ENCODE measurements around the gene TUBE1.
"Not testable (repeated sequence)": the region's sequence is repeated elsewhere in the genome, so short reads cannot be mapped to it uniquely, and the experiment has no call there.

The TUBE1 gene

DNA sequence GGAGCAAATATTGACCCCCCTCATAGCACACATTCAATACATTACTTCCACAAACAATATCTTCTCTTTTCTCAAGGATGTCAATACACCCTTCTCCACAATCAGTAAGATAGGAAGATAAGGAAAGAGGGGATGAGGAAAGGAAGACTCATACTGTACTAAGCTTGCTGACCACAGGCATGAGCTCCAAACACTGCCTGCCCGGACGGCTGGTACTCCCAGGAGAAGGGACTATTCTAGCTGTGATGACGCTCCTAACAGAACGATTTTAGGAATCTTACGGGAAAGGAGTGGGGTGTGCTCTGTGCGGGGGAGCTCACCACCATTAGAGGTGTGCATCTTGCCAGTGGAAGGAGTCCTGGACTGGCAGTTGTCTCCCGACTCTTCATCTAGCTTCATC, 37.3 kb downstream of the TUBE1 start:
- no peaks in the 10 kb centered on the region for H3K36me3 ChIP-seq (ENCODE audit: insufficient read depth, low read length)
- H3K4me3 ChIP-seq (ENCODE audit: low read length, poor library complexity, severe bottlenecking) = no peak overlapping the region
- H3K4me1 ChIP-seq (ENCODE audit: insufficient read depth, low read length, poor library complexity, severe bottlenecking) = no peaks in the 10 kb centered on the region
- no peaks in the 10 kb centered on the region for H3K27me3 ChIP-seq (ENCODE audit: insufficient read depth, low read length, poor library complexity, severe bottlenecking)
- H3K4me2 ChIP-seq (ENCODE audit: low read depth, low read length, poor library complexity, severe bottlenecking) = no peak overlapping the region
- H3K9me2 ChIP-seq (replicated peaks; ENCODE audit: low read depth, low read length) = no peaks in the 10 kb centered on the region
- H2AFZ ChIP-seq (ENCODE audit: low read length) = no peak overlapping the region
- no peaks in the 10 kb centered on the region for H3K9me3 ChIP-seq (ENCODE audit: insufficient read depth, low read depth, low read length)
- H3K9ac ChIP-seq (ENCODE audit: low read depth, low read length, poor library complexity, severe bottlenecking) = no peak overlapping the region
- H4K20me1 ChIP-seq (ENCODE audit: insufficient read depth, low read length, poor library complexity, severe bottlenecking) = no peaks in the 10 kb centered on the region
- H3F3A ChIP-seq (ENCODE audit: low read depth) = no peaks in the 10 kb centered on the region
- no peak for TF ChIP-seq EZH2phosphoT487 (IDR thresholded peaks at IDR 0.05; ENCODE audit: borderline replicate concordance)
- TF ChIP-seq CTCF (conservative IDR thresholded peaks at IDR 0.05; ENCODE audit: low read length) = no peak
- no peaks in the 10 kb centered on the region for H3K79me2 ChIP-seq (ENCODE audit: insufficient read depth, low read length)

DNA sequence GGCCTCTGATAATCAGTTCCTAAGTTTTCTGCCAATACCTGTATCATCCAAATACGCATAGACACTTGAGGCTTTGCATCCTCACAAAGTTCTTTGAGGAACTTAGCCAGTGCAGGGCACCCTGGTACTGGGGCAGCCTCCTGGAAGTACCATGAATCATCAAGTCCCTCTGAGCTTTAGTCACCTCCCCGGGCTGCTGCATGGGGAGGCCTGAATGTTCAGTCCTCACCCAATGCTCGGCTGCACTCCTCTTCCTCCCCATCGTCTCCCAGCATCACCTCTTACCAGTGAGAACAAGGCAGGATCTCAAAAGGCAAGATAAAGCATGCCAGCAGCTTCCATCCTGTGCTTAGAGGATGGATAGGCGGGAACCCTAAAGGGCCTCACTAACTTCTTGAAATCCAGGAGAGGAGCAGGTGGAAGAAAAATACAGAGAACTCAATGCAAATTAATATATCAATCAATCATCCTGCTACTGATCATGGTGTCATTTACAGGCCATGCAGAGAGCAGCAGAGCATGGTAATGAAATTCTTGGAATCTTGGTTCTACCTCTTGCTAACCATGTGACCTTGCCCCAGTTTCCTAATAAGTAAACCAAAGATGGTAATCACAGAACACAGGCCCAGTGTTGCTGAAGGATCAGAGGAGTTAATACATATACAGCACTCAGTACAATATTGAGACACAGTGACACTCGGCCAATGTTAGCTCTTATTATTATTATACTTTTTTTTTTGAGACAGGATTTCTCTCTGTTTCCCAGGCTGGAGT, 38.1 kb downstream of the TUBE1 start:
- Histone ChIP-seq H4K20me1 (ENCODE audit: insufficient read depth, low read length, poor library complexity, severe bottlenecking) (no peaks in the 10 kb centered on the region), H3K9me2 (replicated peaks; ENCODE audit: low read depth, low read length) (no peaks in the 10 kb centered on the region), H3K9ac (ENCODE audit: low read depth, low read length, poor library complexity, severe bottlenecking) (no peak overlapping the region), H3K36me3 (ENCODE audit: insufficient read depth, low read length) (no peaks in the 10 kb centered on the region), H3F3A (ENCODE audit: low read depth) (no peaks in the 10 kb centered on the region), H3K4me3 (ENCODE audit: low read length, poor library complexity, severe bottlenecking) (no peak overlapping the region), H3K4me2 (ENCODE audit: low read depth, low read length, poor library complexity, severe bottlenecking) (no peak overlapping the region), H3K79me2 (ENCODE audit: insufficient read depth, low read length) (no peaks in the 10 kb centered on the region), H2AFZ (ENCODE audit: low read length) (no peak overlapping the region), H3K4me1 (ENCODE audit: insufficient read depth, low read length, poor library complexity, severe bottlenecking) (no peaks in the 10 kb centered on the region), H3K27me3 (ENCODE audit: insufficient read depth, low read length, poor library complexity, severe bottlenecking) (no peaks in the 10 kb centered on the region), H3K9me3 (ENCODE audit: insufficient read depth, low read depth, low read length) (no peaks in the 10 kb centered on the region)
- TF ChIP-seq CTCF (conservative IDR thresholded peaks at IDR 0.05; ENCODE audit: low read length) (no peak), EZH2phosphoT487 (IDR thresholded peaks at IDR 0.05; ENCODE audit: borderline replicate concordance) (no peak)

GRCh38 chr6:112047523-112047922, 39.8 kb downstream of the TUBE1 start:
- not testable (repeated sequence) for H3K9ac ChIP-seq (ENCODE audit: low read depth, low read length, poor library complexity, severe bottlenecking); H3K4me2 ChIP-seq (ENCODE audit: low read depth, low read length, poor library complexity, severe bottlenecking); H3K27me3 ChIP-seq (ENCODE audit: insufficient read depth, low read length, poor library complexity, severe bottlenecking); H4K20me1 ChIP-seq (ENCODE audit: insufficient read depth, low read length, poor library complexity, severe bottlenecking); H3F3A ChIP-seq (ENCODE audit: low read depth); H3K36me3 ChIP-seq (ENCODE audit: insufficient read depth, low read length); H2AFZ ChIP-seq (ENCODE audit: low read length); H3K4me3 ChIP-seq (ENCODE audit: low read length, poor library complexity, severe bottlenecking); H3K9me2 ChIP-seq (replicated peaks; ENCODE audit: low read depth, low read length); H3K4me1 ChIP-seq (ENCODE audit: insufficient read depth, low read length, poor library complexity, severe bottlenecking); H3K9me3 ChIP-seq (ENCODE audit: insufficient read depth, low read depth, low read length); H3K79me2 ChIP-seq (ENCODE audit: insufficient read depth, low read length)

GRCh38 chr6:112044856-112045255, 42.4 kb downstream of the TUBE1 start:
- Histone ChIP-seq H4K20me1 (ENCODE audit: insufficient read depth, low read length, poor library complexity, severe bottlenecking) (no peaks in the 10 kb centered on the region), H3K36me3 (ENCODE audit: insufficient read depth, low read length) (no peaks in the 10 kb centered on the region), H3K9me3 (ENCODE audit: insufficient read depth, low read depth, low read length) (no peaks in the 10 kb centered on the region), H3K9ac (ENCODE audit: low read depth, low read length, poor library complexity, severe bottlenecking) (no peak overlapping the region), H3K79me2 (ENCODE audit: insufficient read depth, low read length) (no peaks in the 10 kb centered on the region), H3F3A (ENCODE audit: low read depth) (no peaks in the 10 kb centered on the region), H3K4me3 (ENCODE audit: low read length, poor library complexity, severe bottlenecking) (no peak overlapping the region), H3K4me2 (ENCODE audit: low read depth, low read length, poor library complexity, severe bottlenecking) (no peak overlapping the region), H3K27me3 (ENCODE audit: insufficient read depth, low read length, poor library complexity, severe bottlenecking) (no peaks in the 10 kb centered on the region), H3K4me1 (ENCODE audit: insufficient read depth, low read length, poor library complexity, severe bottlenecking) (peaks cover 3% of the 10 kb centered on the region), H2AFZ (ENCODE audit: low read length) (no peak overlapping the region), H3K9me2 (replicated peaks; ENCODE audit: low read depth, low read length) (no peaks in the 10 kb centered on the region)
- TF ChIP-seq EZH2phosphoT487 (IDR thresholded peaks at IDR 0.05; ENCODE audit: borderline replicate concordance) (no peak), CTCF (conservative IDR thresholded peaks at IDR 0.05; ENCODE audit: low read length) (no peak)

All from Loucy (cell line).